Stomach (tissue), 9 donors: ENCODE data around the gene MED22. TPM values are rescaled to one million over a fixed set of nuclear protein-coding genes. Genes with fewer than 3 reads are reported as not detected.

Experiments
- DNase-seq, 2 donors: peaks; one replicate each; pipeline versions ENCODE4 v3.0.0 to v3.0.0-alpha.2; 2013 to 2019
- H3K27ac ChIP-seq, 5 donors: fragments of 200-600 bp in 4 of 5; sonication (generic) in 4 of 5; one replicate each; pipeline ENCODE4 v1.5.1; 2013 to 2019; ENCODE audit warnings: mild to moderate bottlenecking in 1 of 5, moderate library complexity in 1 of 5
- H3K27me3 ChIP-seq, 3 donors: fragments of 200-600 bp; sonication (generic); one replicate each; pipeline ENCODE4 v1.5.1; 2017 to 2019; ENCODE audit warnings: mixed run types in 1 of 3
- H3K36me3 ChIP-seq, 4 donors: fragments of 200-600 bp; sonication (generic); 1 replicate in 3 of 4; 2 replicates in 1 of 4; pipeline ENCODE4 v1.5.1; 2016 to 2019
- H3K4me1 ChIP-seq, 4 donors: fragments of 200-600 bp; sonication (generic); one replicate each; pipeline ENCODE4 v1.5.1; 2016 to 2019
- H3K4me3 ChIP-seq, 4 donors: fragments of 200-600 bp; sonication (generic) in 3 of 4; one replicate each; pipeline ENCODE4 v1.5.1; 2016 to 2019; ENCODE audit warnings: mild to moderate bottlenecking in 1 of 4
- H3K9me3 ChIP-seq, 4 donors: fragments of 200-600 bp; sonication (generic); one replicate each; pipeline ENCODE4 v1.5.1; 2016 to 2019
- CTCF ChIP-seq, 7 experiments: fragments of 450-650 bp in 4 of 7; fragments of 200-600 bp in 3 of 7; sonication (generic) in 3 of 7; IDR thresholded peaks; one replicate each; pipeline ENCODE4 v1.5.1; 2016 to 2019; ENCODE audit warnings: antibody characterized with exemption in 7 of 7, control low read depth in 2 of 7, mild to moderate bottlenecking in 1 of 7
- EP300 ChIP-seq: sonication (generic); formaldehyde crosslinking; IDR thresholded peaks from one replicate; pipeline ENCODE4 v1.6.1; 2017; ENCODE audit warnings: antibody characterized with exemption
- POLR2A ChIP-seq, 4 donors: fragments of 450-650 bp; IDR thresholded peaks; one replicate each; pipeline ENCODE4 v1.6.1; 2016; ENCODE audit warnings: antibody characterized with exemption in 4 of 4, control low read depth in 2 of 4, mild to moderate bottlenecking in 1 of 4, moderate library complexity in 1 of 4
- POLR2AphosphoS5 ChIP-seq, 3 donors: sonication (generic); formaldehyde crosslinking; IDR thresholded peaks; one replicate each; pipeline ENCODE4 v1.6.1; 2016; ENCODE audit warnings: antibody characterized with exemption in 3 of 3
- WGBS, 5 donors: extraction: QIAGEN DNeasy Blood & Tissue Kit in 3 of 5; methylation state at CpG; one replicate each; pipeline versions ENCODE4 v1.1.5 to v1.1.7; 2013 to 2018; 5-methylcytosine and 5-hydroxymethylcytosine counted together
- intact Hi-C: fragments of 100-400 bp; cut with DNase I; formaldehyde crosslinking; loops from one replicate; pipeline ENCODE4 v1.15.1; 2023; ENCODE audit warnings: low total_unique reads
- polyA plus RNA-seq, 3 donors: library from polyadenylated mRNA; stranded (reverse); fragments of 200-250 nt; gene quantifications; one replicate each; pipeline ENCODE4 v1.2.3, GENCODE V29; 2013
- total RNA-seq, 5 donors: library from RNA; depleted of rRNA; stranded (reverse); fragments of >200 nt; gene quantifications; one replicate each; pipeline versions ENCODE4 v1.1.0 to v1.2.3, GENCODE V29; 2014 to 2016
- donor health status: healthy with polysubstance abuse.
- donor health status: Bipolar disorder and iron deficiency.
- donor health status: healthy.

MED22 gene
- total and polyA plus RNA-seq, 8 donors, result 4.7 to 27.7 (median 20.0) TPM

GRCh38 chr9:133367778-133368177 lies 19.8 kb upstream of the MED22 start:
- no peak for TF ChIP-seq POLR2AphosphoS5 (IDR thresholded peaks at IDR 0.05)
- TF ChIP-seq POLR2A (IDR thresholded peaks at IDR 0.05), result no peak
- no peak for TF ChIP-seq EP300
- TF ChIP-seq CTCF (IDR thresholded peaks at IDR 0.05), result no peak
- Histone ChIP-seq H3K4me3 (peak overlapping the region in 1 of 4 donors; percentile 25), H3K4me1 (peaks cover 57 to 82% (median 64%) of the 10 kb centered on the region in 4 donors), H3K36me3 (peaks cover 61 to 78% (median 71%) of the 10 kb centered on the region in 4 donors), H3K27ac (peak overlapping the region; percentile 60 to 75 (median 63)), H3K9me3 (no peaks in the 10 kb centered on the region), H3K27me3 (no peaks in the 10 kb centered on the region)
- intact Hi-C loops, result no loop called here
- WGBS, 5 donors, result 63 to 77% (median 74%) methylated on average over 10 of the region's 10 CpGs
- DNase-seq, result no peak

GRCh38 chr9:133367221-133367620 lies 19.3 kb upstream of the MED22 start:
- no peak overlapping the region for H3K4me3 ChIP-seq
- peaks cover 51 to 77% (median 58%) of the 10 kb centered on the region in 4 donors for H3K4me1 ChIP-seq
- H3K27me3 ChIP-seq, result no peaks in the 10 kb centered on the region
- peaks cover 63 to 78% (median 71%) of the 10 kb centered on the region in 4 donors for H3K36me3 ChIP-seq
- H3K27ac ChIP-seq, result peak overlapping the region in 4 of 5 donors; percentile 60 to 75 (median 68)
- TF ChIP-seq CTCF (IDR thresholded peaks at IDR 0.05), result no peak
- TF ChIP-seq EP300, result no peak
- no peak for TF ChIP-seq POLR2A (IDR thresholded peaks at IDR 0.05)
- no peak for TF ChIP-seq POLR2AphosphoS5 (IDR thresholded peaks at IDR 0.05)
- 77 to 89% (median 86%) methylated on average over 17 to 22 of the region's 22 CpGs for WGBS, 5 donors
- DNase-seq, result no peak
- intact Hi-C loops, result no loop called here
- no peaks in the 10 kb centered on the region for H3K9me3 ChIP-seq

GRCh38 chr9:133366435-133366834 lies 18.5 kb upstream of the MED22 start:
- H3K27ac ChIP-seq, result no peak overlapping the region
- H3K4me1 ChIP-seq, result peaks cover 43 to 69% (median 51%) of the 10 kb centered on the region in 4 donors
- no peaks in the 10 kb centered on the region for H3K27me3 ChIP-seq
- no peaks in the 10 kb centered on the region for H3K9me3 ChIP-seq
- DNase-seq, result no peak
- no peak for TF ChIP-seq POLR2A (IDR thresholded peaks at IDR 0.05)
- no peak for TF ChIP-seq POLR2AphosphoS5 (IDR thresholded peaks at IDR 0.05)
- TF ChIP-seq CTCF (IDR thresholded peaks at IDR 0.05), result no peak
- TF ChIP-seq EP300, result no peak
- peaks cover 71 to 83% (median 77%) of the 10 kb centered on the region in 4 donors for H3K36me3 ChIP-seq
- WGBS, 5 donors, result 87 to 94% (median 91%) methylated on average over 11 of the region's 11 CpGs
- H3K4me3 ChIP-seq, result no peak overlapping the region
- intact Hi-C loops, result no loop called here

- no peak for DNase-seq
- Histone ChIP-seq H3K27ac (peak overlapping the region in 1 of 5 donors; percentile 20), H3K4me3 (no peak overlapping the region), H3K36me3 (peaks cover 69 to 92% (median 84%) of the 10 kb centered on the region in 4 donors), H3K9me3 (no peaks in the 10 kb centered on the region), H3K27me3 (no peaks in the 10 kb centered on the region), H3K4me1 (peaks cover 19 to 61% (median 43%) of the 10 kb centered on the region in 4 donors)
- intact Hi-C loops, result no loop called here
- WGBS, 5 donors, result 83 to 88% (median 86%) methylated on average over 13 to 15 of the region's 15 CpGs
- no peak for TF ChIP-seq CTCF (IDR thresholded peaks at IDR 0.05)
- TF ChIP-seq POLR2A (IDR thresholded peaks at IDR 0.05), result no peak
- no peak for TF ChIP-seq EP300
- no peak for TF ChIP-seq POLR2AphosphoS5 (IDR thresholded peaks at IDR 0.05)
Observed at GRCh38 chr9:133362359-133363044, 14.6 kb upstream of the MED22 start.
